T follicular helper cell (primary cell): ENCODE results near the gene PATE4.
"Not testable (repeated sequence)": the region's sequence is repeated elsewhere in the genome, so short reads cannot be mapped to it uniquely, and the experiment has no call there.

Source experiments
- DNase-seq: peaks from one replicate; pipeline ENCODE4 v3.0.0-alpha.2; 2020; ENCODE audit warnings: low read depth
- total RNA-seq, 2 experiments: gene quantifications; one replicate each; lab custom pipeline; 2026; lab: John Stamatoyannopoulos, UW

Gene PATE4, protein sequence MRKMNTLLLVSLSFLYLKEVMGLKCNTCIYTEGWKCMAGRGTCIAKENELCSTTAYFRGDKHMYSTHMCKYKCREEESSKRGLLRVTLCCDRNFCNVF
- 0 reads per million in 2 experiments for total RNA-seq

DNA sequence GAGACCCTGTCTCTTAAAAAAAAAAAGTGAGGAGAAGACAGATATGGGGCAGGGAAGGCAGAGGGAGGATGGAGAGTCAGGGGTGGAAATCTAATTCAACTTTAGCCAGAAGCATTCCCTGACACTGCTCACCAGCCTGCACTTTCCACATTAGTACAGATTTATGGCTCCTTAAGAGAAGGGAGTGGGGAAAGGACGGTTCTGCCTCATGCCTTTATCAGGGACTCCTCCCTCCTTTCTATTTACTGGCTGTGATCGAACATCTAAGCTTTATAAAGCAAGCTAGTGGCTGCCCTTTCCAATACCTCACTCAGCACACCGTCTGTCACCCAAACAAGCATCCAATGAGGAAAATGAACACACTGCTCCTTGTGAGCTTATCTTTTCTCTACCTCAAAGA is at the start of gene PATE4:
Gene PATE4, plus strand, starts transcription at position 301 of the 400 bp plus-strand sequence. Its CDS starts 44 bp downstream, at position 345.
- no peak for DNase-seq

DNA sequence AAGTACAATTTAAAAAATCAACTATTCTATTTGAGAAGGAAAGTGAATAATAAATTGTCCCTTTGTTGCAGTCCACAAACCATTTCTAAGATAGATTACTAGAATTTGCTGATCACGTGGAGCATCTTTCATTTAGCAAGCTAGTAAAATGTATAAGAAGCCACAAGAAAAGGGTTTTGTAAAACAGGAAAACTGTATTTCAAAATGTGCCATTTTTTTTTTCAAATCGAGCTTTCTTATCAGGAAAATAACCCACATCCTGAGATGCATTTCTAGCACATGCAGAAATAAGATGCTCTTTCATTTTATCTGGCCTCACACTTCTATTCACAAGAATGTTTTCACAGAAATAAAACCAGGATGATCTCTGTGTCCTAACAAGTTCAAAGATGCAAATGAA is 48.4 kb upstream of the PATE4 start:
- no peak for DNase-seq

DNA sequence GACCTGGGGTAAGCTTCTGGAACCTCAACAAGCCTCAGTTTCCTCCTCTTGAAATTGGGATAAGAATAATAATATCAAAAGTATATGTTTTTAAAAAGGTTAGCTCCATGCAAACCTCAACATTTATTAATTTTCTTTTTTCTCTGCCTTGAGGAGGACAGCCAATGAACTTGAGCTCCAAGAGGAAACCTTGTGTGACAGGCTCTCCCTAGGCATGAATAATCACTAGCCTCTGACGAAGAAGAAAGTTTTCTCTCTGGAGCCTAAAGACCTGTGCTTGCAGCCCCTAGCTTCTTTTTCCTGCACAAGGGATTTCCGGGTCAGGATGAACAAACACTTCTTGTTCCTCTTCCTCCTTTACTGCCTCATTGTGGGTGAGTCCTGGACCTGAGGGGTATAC is 45.3 kb upstream of the PATE4 start, which contains the start of gene PATE3:
Gene PATE3, plus strand, starts transcription at position 301 of the 400 bp plus-strand sequence. Its CDS starts 25 bp downstream, at position 326.
- DNase-seq = no peak

DNA sequence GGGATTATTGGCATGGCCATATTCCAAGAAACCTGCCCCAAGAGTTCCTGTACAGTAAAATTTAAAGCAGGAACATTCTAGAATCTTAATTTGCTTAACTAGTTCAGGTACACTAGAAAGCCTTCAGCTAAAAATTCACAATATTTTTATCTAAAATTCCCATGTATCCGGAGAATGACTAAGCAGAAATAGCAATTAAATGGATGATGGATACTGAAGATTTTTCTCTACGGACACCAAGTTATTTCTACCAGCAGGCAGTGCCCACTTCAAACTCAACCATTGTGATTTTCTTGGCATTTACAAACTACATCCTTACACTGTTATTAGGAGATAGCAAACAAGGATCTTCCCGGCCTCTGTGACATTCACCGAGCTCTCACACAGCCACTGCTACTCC is 42.3 kb upstream of the PATE4 start:
- DNase-seq = no peak

DNA sequence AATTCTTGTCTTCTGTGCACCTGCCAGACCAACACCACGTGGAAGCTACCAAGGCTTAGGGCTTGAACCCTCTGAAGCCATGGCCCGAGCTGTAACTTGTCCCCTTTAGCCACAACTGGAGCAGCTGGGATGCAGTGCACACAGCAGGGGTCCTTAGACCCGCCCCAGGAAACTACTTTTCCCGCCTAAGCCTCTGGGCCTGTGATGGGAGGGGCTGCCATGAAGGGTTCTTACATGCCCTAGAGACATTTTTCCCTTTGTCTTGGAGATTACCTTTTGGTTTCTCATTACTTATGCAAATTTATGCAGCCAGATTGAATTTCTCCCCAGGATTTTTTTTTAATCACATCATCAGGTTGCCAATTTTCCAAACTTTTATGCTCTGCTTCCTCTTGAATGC is 35.5 kb upstream of the PATE4 start:
- DNase-seq = no peak

DNA sequence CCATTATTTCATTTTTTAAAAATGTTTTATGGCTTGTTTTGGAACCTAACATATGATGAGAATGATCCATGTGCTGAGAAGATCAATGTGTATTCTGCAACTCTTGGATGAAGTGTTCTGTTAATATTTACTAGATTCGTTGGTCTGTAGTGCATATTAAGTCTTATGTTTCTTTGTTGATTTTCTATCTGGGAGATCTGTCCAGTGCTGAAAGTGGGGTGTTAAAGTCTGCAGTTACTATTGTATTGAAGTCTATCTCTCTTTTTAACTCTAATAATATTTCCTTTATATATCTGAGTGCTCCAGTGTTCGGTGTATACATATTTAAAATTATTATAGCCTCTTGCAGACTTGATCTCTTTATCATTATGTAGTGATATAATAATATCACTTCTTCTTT is 33.3 kb upstream of the PATE4 start:
- no peak for DNase-seq

DNA sequence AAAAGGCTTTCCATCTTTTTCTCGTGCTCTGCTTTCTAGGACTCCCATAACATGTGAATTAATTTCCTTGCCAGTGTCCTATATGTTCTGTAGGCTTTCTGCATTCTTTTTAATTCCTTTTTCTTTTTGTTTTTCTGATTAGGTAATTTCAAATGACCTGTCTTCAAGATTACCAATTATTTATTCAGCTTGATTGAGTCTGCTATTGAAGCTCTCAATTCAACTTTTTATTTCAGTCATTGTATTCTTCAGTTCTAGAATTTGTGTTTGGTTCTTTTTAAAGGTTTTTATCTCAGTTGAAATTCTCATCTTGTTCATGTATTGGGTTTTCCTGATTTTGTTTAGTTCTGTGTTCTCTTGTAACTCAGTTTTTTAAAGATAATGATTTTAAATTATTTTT is 30.7 kb upstream of the PATE4 start:
- DNase-seq = no peak

DNA sequence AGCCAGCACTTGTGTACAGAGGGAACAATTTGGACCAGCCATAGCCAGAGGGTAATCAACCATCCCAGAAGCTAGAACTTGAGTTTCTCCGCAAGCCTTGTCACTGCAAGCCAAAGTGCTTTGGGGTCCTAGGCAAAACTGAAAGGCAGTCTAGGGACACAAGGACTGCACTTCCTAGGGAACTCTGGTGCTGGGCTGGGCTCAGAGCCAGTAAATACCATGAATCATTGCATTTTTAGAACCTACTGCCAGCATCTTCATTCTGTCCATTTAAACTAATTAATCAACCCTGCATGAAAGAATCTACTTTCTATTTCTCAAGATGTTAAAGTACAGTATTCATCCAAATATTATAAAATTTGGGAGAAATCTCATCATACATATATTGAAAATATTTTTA is 25.2 kb upstream of the PATE4 start:
- no peak for DNase-seq

DNA sequence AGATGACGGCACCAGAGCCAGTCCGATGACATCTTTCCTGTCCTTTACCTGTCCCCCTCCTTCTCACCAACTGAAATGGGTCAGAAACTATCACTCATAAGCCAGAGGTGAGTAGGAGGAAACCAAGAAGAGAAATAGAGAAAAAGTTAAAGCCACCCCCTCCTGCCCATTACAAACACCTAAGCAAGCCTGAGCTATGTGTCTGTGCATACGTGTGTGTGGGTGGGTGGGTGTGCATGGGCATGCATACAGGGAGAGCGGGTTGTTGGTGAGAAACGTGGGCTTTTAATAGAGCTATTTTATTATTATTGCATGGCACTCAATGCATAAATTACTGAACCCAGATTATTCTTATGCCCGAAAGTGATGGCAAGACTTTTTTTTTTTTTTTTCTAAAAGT is 2.6 kb downstream of the PATE4 start:
- DNase-seq = no peak

DNA sequence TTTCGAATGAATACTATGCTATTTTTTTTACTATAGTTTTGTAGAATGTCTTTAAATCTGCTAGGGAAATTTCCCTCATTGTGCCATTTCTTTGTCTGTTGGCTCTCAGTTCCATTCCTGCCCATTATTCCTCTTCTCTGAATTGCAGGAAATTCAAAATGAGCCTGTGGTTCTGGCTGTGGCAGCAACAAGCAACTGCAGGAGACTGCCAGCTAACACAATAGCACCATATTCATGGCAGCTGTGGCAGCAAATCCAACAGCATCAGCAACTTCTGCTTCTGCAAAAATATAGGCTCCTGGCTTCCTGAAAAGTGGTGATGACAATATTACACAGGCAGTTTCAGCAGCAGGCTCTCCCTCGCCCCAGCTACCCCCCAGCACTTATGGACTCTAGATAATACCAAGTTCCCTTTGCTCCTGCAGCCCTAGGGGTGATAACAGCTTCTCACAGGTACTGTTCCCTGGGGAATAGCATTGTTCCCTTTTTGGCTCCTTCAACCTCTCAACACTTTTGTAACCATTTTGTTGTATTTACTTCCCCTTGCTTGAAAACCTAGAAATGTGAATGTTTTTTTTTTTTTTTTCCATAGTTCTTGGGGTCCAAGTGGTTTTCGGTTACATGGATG is 9.3 kb downstream of the PATE4 start:
- no peak for DNase-seq

DNA sequence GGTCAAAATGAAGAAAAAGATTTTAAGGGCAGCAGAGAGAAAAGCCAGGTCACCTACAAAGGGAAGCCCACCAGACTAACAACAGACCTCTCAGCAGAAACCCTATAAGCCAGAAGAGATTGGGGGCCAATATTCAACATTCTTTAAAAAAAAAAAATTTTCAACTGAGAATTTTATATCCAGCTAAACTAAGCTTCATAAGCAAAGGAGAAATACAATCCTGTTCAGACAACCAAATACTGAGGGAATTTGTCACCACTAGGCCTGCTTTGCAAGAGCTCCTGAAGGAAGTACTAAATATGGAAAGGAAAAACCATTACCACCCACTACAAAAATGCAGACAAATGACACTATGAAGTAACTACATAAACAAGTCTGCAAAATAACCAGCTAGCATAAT is 13.1 kb downstream of the PATE4 start:
- no peak for DNase-seq

DNA sequence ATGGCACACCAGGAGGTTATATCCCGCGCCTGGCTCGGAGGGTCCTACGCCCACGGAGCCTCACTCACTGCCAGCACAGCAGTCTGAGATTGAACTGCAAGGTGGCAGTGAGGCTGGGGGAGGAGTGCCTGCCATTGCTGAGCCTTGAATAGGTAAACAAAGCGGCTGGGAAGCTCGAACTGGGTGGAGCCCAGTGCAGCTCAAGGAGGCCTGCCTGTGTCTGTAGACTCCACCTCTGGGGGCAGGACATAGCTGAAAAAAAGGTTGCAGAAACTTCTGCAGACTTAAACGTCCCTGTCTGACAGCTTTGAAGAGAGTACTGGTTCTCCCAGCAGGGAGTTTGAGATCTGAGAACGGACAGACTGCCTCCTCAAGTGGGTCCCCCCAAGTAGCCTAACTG is 24.6 kb downstream of the PATE4 start:
- not testable (repeated sequence) for DNase-seq

DNA sequence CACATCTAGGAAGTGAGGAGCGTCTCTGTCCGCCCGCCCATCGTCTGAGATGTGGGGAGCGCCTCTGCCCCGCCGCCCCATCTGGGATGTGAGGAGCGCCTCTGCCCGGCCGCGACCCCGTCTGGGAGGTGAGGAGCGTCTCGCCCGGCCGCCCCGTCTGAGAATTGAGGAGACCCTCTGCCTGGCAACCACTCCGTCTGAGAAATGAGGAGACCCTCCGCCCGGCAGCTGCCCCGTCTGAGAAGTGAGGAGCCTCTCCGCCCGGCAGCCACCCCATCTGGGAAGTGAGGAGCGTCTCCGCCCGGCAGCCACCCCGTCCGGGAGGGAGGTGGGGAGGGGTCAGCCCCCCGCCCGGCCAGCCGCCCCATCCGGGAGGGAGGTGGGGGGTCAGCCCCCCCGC is 29.7 kb downstream of the PATE4 start:
- DNase-seq = not testable (repeated sequence)

DNA sequence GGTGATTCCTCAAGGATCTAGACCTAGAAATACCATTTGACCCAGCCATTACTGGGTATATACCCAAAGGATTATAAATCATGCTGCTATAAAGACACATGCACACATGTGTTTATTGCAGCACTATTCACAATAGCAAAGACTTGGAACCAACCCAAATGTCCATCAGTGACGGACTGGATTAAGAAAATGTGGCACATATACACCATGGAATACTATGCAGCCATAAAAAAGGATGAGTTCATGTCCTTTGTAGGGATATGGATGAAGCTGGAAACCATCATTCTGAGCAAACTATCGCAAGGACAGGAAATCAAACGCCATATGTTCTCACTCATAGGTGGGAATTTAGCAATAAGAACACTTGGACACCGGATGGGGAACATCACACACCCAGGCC is 32.2 kb downstream of the PATE4 start:
- not testable (repeated sequence) for DNase-seq

DNA sequence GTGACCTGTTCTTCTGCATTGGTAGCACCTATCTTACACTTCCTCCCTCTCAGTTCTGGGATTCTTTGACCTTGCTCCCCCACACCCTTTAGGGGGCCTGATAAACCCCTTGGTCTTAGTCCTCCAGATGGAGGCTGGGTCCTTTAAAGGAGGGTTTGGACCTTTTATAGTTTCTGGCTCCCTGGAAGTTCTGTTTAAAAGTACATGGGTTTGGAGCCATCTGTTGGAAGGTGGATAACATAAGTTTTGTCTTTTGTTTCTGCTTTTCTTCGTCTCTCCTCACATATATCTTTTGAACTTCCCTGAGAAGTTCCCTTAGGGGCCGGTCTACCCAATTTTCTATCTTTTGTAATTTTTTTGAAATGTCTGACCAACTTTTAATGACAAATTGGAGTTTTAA is 36.4 kb downstream of the PATE4 start:
- DNase-seq = no peak

DNA sequence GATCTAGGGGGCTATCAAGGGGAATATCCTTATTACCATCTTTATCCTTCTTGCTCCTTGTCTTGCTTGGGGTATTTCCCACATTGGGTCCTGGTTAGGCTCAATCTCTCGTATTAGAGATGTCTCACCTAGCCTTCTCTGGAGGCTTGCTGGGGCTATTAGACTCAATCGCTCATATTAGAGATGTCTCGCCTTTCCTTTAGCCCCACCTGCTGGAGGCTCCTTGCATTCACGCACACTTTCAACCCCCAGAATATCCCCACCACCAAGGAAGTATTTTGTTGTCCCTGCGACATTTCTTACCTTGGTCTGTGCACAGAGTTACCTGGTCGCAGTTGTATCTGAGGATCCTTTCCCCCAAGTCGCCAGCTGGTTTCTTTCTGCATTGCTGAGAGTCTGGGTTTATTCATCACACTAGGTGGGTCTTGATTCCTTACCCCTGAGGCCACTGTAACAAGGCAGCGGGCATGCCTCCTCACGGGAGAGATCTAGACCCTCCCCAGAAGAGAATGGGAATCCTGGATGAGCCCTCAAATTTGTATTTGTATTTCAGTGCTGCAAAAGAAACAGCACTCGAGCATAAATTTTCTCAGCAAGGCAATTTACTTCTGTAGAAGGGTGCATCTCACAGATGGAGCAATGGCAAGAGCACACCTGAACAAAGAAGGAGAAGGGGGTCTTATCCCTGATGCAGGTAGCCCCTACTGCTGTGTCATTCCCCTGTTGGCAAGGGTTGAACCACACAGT is 38.4 kb downstream of the PATE4 start:
- DNase-seq = no peak

DNA sequence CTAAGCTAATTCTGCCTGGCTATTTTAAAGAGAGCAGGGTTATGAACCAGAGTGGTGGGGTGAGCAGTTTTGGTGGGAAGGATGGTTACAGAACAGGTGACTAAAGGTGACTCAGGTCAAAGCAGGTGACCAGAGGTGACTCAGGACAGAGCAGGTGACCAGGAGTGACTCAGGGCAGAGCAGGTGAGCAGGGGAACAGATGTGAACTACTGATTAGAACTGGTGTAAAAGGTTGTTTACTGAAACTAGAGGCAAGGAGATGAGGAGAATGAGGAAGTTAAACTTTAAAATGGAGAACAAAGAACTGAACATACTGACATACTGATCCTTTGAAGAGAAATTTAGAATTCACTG is 39.0 kb downstream of the PATE4 start:
- DNase-seq = no peak

DNA sequence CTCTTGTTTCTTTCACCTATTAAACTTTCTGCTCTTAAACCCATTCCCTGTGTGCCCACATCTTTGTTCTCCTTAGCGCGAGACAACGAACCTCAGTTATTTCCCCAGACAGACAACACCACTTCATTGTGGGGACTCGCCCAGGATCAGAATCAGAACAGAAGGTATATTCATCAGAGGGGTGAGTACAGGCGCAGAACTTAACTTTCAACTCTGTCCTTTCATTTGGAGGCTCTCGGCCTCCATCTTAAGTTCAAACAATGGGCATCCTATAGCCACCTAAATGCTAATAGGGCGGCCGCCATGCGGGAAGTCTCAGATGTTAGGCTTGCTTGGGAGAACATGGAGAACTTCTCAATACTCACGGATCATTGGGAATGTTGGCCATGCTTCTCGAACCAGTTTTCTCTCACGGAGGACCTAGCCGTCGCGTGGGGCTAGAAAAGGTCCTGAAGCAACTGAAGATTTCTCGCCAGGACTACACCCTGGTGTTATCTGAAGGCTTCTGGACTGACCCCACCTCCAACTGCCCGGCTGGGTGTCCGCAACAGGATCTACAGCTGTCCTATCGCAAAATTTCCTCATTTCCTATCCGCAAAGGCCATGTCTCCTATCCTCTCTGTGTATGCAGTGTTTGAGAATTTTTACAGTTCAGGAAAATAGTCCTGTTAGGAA is 40.9 kb downstream of the PATE4 start:
- no peak for DNase-seq

DNA sequence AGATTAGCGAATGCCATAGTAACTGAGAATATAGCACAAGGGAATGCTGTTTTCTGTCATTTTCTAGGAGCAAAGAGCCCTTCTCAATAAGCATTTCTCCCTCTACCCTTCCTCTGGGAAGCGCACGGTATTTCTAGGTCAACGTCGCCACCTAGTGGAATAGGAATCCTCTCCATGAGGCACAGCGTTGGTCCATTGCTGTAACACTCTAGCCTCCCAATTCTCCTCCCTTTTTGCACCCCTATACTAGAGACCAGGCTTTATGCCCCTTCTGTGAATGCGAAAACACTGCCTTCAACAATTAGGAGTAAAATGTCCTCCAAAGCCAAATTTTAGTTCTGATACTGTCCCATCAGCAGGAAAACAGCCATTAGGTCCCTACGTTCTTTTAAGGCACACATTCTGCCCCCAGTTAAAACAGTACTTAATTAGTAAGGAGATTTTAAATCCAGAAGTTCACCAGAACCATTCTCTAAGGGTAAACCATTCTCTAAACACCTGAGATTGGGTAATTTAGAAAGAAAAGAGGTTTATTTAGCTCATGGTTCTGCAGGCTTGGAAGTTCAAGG is 41.5 kb downstream of the PATE4 start:
- peak; percentile 15 for DNase-seq

DNA sequence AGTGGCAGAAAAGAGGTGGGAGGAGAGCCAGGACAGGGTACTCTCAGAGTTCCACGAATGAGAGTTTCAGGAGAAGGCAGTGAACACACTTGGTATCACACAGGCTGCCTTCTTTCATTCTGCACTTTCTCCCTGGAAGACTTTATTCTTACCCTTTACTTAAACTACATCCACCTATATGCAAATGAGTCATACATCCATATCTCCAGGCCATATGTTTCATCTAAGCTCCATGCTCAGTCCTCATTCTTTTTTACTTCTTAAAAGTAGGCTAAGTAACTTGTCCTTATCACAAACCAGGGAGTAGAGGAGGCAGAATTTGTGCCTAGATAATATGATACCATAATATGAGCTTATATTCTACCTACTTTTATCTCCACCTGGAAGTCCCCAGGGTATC is 48.2 kb downstream of the PATE4 start:
- DNase-seq = no peak

DNA sequence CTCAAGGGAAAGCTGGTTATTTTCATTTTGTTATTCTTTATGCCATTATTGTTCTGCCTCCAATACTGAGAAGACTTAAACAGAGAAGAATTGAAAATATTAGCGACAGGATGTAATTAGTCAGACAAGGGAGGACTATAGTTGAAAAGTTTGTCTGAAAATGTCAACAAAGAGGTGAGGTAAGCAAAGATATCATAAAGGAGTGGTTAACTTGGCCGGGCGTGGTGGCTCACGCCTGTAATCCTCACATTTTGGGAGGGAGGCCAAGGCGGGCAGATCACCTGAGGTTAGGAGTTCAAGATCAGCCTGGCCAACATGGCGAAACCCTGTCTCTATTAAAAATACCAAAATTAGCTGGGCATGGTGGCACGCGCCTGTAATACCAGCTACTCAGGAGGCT is 50.3 kb downstream of the PATE4 start:
- no peak for DNase-seq

DNA sequence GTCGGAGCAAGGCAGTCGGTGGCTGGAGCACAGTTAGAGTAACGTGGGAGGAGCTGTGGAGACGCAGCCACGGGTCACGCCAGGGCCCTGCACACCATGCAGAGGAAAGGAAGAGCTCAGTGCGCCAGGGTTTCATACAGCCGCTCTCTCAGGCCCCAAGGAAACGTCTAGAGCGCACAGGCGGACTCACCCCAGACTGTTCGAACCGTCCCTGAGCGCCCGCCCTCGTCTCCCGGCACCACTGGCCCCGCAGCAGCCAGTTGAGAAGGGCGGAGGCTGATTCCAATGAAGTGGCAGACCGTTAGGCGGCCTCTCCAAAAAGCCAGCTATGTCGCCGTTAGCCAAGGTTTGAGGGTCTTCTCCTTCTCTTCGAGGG is 53.9 kb downstream of the PATE4 start:
- no peak for DNase-seq
